Prostate gland (tissue), 2 donors: Measurements from ENCODE around the gene NAPA.

Experiments used
- CTCF ChIP-seq, 4 experiments: fragments of 200-600 bp in 2 of 4; fragments of 450-650 bp in 2 of 4; sonication (generic) in 2 of 4; IDR thresholded peaks; 1 replicate in 3 of 4; 2 replicates in 1 of 4; pipeline ENCODE4 v1.5.1; 2016 to 2019; ENCODE audit warnings: antibody characterized with exemption in 4 of 4, mild to moderate bottlenecking in 2 of 4, moderate library complexity in 2 of 4
- POLR2A ChIP-seq: fragments of 450-650 bp; IDR thresholded peaks from one replicate; pipeline ENCODE4 v1.6.1; 2016; ENCODE audit warnings: antibody characterized with exemption, mild to moderate bottlenecking
- POLR2AphosphoS5 ChIP-seq: sonication (generic); formaldehyde crosslinking; IDR thresholded peaks from one replicate; pipeline ENCODE4 v1.6.1; 2017; ENCODE audit warnings: antibody characterized with exemption

DNA sequence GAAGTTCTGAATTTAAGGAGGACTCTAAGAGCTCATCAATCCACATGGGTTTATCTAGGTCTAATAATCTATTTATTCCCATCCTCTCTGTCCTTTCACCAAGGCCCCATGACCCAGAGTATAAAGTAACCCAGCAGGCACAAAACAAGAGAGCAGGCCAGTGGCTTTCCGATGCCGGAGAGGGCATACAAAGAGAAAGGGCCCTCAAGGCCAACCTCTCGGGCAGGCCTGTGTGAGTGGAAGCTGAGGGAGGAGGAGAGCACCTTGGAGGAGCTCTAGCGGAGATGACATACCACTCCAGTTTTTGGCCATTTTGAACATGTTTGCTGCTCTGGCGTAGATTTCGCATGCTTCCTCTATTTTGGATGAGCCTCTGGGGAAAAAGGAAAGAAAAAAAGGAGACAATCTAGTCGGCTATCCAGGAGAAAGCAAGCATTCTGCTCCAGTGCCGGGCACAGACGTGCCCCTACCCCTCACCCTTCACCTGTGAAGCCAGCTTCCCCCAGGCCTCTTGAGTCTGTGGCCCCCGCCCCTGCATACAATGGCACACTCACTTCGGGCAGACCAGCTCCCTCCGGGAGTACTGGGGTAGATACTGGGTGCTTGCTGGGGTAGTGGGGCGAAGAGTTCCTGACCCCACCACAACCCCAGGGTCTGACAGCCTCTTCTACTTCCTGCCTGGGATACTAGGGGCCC, 11.6 kb downstream of the NAPA start:
- no peak for TF ChIP-seq CTCF (IDR thresholded peaks at IDR 0.05)
- TF ChIP-seq POLR2A = no peak
- TF ChIP-seq POLR2AphosphoS5 = no peak
